Activated T-helper 1 cell treated with anti-CD3 and anti-CD28 coated beads, Interleukin-2, amount 50 U/mL, for 16 hours (primary cell): Measurements from ENCODE around the gene CACNA1C.

Experiments
- DNase-seq, 2 donors: peaks; one replicate each; pipeline ENCODE4 v3.0.0-alpha.2; 2020; ENCODE audit warnings: low read depth in 1 of 2, low spot score in 1 of 2

The CACNA1C gene

DNA sequence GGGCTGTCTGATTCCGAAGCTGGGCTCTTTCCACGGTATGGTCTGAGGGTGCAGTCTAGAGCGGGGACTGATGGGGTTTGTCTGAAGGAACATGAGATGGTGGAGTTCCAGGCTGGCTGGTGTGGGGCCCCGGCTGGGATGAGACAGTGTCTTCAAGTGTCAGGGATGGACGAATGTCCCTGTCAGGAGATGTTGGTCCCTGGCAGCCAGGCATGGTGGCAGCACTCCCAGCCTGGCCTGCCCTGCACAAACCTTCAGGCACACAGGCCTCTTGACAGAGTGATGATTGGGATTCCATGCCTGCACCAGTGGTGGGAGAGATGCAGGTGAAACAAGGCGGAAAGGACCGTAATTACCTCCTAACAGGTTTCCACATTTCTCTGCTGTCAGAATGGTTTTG, 221.9 kb downstream of the CACNA1C start:
- DNase-seq = no peak

DNA sequence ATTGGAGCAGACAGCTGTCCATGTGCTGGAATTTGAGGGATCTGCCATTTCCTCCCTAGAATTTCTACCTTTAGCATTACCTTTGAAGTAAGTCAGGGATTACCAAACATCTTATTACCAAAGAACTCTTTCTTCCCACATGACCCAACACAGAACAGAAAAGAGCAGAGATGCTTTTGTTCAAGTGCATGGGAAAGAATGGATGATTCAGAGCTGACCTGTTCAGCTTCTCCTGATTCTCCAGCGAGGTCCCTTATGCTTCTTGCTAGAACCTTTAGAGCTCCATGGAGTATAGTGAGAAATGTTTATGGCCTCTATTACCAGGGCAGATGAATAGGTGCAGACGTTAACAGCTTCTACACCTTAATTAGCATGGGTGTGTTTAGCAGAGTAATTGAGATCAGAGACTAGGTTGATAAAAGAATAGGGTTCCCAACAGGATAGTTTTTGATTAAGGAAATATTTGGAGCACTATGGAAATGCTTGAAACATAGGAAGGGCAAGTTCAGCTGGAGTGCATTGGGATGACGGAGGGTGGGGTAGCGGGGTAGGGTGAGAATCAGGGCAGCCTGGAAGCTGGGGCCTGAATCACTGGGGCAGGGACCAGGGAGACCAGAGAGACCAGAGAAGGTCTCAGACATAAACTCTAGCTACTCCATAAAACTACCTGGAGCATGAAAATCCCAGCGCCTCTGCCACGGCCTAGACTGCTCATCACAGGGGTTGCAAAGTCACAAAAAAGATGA, 223.7 kb downstream of the CACNA1C start:
- DNase-seq = no peak

DNA sequence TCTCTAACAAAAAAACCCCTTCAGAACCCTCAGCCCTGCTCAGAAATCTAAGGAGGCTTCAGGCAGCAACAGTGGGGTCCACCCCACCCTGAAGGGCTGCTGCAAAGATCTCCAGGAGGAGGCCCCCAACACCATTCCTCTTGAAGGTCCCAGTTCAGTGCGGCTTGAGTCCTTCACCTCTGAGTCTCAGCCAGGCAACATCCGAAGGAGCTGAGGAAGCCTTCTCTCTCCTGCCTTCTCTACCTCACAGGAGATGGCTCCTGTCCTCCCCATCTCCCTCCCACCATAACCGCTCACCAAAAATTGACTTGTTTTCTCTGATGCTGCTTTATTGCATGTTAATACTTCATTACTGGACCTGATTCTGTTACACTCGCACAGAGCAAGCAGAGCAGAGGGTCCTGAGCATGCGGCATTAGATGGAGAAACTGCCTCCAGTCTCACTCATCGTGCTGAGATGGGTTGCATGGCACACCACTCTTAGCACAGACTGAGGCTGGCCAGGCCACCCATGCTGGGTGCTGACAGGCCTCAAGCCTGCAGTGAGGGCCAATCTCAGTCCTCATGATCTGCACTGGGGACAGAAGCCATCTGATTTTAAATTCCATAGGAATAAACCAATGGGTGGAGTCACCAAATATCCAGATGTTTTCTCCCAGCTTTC, 224.8 kb downstream of the CACNA1C start:
- DNase-seq = no peak

DNA sequence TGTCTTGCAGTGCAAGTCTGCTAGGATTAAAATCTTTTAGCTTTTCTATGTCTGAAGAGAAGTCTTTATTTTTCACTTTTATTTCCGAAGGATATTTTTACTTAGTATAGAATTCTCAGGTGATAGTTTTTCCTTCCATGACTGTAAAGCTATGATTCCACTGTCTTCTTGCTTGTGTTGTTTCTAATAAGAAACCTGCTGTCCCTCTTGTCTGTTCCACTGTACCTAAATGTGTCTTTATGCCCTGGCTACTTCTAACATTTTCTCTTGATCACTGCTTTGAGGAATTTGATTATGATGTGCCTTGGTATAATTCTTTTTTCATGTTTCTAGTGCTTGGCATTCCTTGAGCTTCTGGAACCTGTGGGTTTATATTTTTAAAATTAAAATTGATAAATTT, 228.7 kb downstream of the CACNA1C start:
- no peak for DNase-seq

DNA sequence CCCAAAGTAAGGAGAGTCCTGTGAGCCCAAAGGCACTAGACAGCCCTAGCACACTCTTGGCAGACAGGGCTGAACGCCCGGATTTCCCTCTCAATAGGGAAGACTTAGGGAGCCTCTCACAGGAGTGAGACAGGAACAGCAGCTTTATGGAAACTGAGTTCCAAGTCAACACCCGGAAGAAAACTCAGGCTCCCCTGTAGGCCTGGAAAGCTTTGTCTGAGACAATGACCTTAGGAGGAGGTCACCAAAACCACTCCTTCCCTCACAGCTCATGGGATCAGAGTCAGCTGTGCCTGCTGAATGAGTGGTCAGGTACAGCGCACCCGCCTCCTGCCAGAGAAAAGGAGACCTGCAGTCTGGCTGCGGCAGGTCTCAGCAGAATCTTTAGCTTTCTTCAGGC, 229.5 kb downstream of the CACNA1C start:
- no peak for DNase-seq

DNA sequence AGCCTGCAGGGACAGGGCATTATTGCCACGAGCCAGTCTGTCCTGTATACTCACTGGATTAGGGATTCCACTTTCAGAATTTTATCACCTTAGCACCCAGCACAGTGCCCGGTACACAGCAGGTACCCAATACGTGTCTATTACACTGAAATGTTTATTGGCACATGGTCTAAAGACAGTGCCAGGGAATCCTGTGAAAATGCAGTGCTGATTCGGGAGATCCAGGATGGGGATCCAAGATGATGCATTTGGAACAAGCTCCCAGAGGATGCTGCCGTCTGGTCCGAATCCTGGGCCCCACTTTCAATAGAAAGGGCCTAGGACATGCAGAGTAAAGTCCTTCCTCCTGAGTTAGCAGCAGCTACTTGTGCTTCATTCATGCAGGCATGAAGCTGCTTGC, 230.7 kb downstream of the CACNA1C start:
- no peak for DNase-seq

DNA sequence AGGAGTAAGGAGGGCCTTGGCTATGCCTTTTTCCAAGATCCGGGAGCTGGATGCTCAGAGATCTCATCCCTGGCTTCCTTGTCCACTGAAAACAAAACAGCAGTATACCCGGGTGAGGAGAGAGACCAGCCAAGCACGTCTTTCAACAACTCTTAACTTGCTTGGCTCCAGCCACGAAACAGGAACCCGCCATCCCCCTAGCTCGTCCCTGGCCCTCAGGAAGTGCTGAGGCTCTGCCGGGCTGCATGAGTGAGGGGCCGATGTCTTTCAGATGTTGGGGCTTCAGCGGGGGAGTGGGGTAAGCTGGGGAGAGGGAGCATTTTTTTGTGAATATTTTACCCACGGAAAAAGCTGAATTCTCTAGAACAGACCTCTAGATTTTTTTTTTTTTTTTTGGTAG, 231.1 kb downstream of the CACNA1C start:
- no peak for DNase-seq

DNA sequence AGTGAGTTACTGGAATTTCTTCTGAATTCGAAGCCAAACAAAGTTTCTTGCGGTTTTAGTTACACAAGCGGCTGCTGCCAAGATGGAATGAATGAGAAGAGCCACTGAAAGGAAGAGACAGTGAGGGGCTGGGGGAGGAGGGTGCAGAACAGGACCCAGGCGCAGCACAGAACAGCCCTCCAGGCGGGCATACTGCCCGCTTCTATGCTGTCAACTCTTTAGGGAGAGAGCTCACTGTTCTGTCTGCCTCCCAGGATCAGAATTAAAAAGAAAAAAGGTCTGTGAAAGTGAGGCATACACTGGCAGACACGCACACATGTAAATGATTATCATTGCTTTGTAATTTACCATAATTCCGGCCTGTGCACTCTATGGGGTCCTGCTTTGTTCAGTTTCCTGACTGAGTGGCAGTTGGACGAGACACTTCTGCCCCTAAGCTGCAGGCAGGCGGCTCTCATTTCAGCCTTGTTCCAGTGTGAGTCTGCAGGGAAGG, 231.6 kb downstream of the CACNA1C start:
- DNase-seq = no peak

DNA sequence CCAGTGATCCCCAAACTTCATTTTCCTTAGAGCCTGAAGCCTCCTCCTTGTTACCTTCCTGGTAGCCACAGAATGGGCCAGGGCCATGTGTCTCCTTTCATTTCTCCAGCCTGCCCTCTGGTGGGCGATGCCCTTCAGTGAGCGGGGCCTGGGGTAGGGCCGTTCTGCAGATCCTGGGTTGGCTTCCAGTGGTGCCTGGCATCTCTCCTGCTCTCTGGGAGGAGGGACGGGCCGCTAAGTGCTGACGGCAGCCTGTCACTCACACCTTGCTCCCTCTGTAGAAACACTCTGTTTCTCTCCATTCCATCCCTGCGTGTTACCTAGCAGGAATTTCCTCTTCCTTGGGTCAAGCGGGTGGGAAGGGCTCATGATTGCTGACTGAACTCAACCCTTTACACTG, 232.1 kb downstream of the CACNA1C start:
- no peak for DNase-seq

DNA sequence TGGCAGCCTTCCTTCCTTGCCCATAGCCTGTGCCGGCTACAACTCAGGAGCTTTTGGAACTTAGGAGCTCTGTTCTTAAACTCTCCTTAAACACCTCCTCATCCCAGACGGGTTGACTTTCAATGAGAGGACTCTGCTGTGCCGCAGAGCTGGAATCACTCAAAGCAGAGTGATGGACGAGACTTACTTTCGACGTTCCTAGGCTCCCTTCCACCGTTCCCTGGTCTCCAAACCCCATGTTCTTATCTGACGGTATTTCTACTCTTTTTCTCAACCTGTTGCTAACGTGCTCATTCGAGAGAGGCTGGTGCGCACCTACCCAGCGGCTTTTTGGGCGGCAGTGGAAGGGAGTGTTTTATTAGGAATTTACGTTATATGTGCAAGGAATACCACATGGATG, 232.7 kb downstream of the CACNA1C start:
- DNase-seq = no peak

DNA sequence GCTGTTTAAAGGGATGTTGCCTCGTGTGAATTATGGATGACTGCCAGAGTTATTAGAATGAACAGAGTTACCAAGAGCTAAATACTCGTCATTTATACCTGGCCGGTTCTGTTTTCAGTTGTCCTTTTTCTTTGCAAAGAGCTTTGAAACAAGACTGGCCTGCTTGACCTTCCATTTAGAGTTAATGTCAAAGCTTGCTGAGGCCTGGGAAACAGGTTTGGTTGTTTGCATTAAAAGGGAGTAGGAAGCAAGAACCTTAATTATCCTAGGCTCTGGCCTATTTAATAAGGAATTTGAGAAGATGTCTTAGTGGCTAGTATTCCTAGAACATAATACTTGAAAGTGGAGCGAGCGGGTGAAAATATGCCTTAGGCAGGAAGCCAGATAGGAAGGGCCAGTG, 233.3 kb downstream of the CACNA1C start:
- DNase-seq = no peak

DNA sequence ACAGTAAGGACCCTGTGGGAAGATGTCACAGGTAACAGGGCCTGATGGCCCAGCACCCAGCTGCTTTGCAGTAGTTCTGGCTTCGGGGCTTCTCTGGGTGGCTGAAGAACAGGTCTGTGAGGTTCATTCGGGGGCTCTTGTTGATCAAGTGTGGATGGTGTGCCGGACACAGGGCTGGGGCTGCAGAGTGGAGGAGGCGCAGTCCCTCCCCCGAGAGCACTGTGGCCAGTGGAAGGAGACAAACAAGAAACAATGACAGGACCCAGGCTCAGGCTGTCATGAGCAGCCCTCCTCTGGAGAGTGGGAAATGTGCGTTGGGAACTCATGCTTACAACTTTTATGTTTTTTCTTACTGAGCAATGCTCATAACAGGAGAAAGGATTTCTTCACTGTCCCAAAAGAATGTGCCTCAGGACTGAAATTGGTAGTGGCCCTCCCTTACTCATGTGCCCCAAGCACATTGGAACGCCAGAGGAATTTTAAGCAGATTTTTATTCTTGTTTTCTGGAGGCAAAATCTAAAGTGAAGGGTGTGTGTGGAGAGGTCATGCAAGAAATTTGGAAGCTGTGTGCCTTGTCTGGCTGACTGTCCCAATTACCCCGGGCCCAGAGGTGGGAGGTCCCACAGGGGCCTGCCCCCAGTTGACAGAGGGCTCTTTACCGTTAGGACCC, 233.8 kb downstream of the CACNA1C start:
- no peak for DNase-seq

DNA sequence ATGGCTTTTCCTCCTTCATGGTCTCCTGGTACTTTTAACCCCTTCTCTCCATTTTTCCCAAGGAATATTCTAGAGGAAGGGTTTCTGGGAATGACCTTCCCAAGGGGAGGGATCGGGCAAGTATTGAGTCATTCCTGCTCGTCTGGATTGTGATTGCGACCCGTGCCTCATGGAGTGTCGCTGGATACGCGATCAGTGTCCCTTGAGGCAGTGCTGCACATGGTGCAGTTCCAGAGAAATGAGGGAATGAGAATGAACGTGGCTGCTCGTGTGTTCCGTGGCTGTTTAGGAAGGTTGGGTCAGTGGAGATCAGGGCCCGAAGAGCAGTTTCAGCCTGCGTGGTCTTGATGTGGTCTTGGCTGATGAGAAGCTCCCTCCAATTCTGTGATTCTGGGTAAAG, 234.4 kb downstream of the CACNA1C start:
- no peak for DNase-seq

DNA sequence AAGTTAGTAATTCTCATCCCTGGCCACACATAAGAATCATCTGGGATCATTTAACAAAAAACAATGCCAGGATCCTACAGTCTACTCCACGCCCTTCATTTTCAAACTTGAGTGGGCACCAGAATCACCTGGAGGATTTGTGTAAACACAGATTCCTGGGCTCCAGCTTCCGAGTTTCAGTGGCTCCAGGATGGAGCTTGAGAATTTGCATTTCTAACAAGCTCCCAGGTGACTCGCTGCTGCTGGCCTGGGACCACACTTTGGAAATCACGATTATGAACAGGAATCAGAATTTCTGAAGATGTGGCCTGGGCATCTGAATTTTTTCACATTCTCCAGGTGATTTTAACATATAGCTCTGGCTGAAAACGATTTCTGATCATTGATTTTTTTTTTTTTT, 234.8 kb downstream of the CACNA1C start:
- DNase-seq = no peak

DNA sequence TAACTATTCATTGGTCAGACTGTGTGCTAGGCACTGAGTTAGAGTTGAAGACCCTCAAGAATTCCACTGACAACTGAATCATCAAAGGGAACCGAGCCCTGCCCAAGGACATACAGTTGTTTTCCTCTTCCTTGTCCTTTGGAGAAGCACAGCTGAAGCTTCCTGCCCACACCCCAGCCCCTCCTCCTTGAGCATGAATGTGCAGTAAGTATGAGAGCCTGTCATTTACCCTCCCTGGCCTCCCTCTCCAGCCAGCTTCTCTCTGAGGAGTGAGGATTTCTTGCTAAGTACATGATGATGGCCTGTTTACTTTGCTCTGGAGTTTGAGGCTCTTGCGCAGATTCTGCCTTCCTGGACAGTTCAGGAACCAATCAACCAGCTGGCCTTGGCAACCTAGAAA, 235.2 kb downstream of the CACNA1C start:
- no peak for DNase-seq

DNA sequence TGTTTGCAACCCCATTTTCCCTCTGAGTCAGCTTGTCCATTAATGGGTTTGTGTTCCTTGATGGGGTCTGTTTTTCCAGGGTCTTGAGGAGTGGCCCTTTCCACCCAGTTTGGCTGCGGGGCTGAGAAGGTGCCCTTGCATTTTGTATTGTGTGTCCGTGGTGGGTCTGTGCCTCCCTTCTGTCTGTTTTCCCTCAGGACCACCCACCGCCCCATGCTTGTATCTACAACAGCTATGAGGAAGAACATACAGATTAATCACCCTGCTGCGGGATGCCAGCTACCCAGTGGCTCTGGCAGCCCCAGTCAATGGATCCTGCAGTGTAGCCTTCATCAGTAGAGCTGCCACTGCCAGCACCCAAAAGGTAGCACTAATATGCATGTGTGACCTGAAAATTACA, 235.7 kb downstream of the CACNA1C start:
- DNase-seq = no peak

DNA sequence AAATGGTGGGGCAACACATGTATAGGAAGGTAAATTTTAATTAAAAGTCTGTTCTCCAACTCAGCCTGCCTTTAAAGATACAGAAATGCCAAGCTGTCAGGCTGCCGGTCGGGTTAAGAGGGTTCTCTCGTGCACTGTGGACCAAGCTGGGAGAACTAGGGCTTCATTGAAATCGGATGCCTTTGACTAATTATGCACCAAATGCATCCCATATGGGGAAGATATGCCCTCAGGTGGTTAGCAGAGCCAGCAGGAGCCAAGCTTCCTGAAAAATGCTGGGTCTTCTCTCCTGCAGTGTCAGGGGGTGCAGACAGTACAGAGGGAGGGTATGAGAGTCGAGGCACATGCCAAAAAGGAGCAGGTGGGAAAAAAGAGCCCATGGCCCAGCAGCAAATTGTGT, 236.1 kb downstream of the CACNA1C start:
- DNase-seq = no peak

DNA sequence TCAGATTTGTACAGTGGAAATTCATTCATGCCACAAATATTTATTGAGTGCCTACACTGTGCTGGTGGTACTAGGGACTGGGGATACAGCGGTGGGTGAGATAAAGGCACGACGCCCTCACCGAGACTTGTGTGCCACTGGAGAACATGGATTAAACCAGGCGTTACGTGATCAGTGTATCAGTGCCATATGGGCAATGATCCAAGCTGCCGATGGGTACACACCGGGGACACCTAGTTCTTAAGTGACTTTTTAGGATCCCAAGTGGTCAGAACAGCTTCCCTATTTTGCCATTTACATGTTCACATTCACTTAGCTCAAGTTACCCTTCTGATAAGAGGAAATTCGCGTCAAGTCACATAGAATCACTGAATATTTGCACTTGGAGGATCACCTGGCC, 236.7 kb downstream of the CACNA1C start:
- DNase-seq = no peak

DNA sequence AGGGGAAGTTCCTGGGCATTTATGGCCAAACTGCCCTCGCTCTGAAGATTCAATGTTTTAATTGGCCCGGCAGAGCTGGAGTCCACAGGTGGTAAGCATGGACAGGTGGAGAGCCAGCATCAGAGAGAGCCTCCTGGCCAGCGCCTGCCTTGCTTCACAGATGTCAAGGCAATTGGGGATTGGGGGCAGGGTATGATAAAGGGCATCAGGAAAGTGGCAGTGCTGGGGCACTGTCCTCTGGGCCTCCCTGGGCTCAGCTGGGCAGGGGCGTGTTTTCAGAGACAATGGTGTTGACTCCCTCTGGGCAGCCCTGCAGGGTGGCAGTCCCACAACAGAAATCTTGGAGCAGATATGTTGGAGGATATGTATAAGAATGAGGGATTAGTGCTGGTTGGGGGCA, 237.3 kb downstream of the CACNA1C start:
- DNase-seq = no peak

DNA sequence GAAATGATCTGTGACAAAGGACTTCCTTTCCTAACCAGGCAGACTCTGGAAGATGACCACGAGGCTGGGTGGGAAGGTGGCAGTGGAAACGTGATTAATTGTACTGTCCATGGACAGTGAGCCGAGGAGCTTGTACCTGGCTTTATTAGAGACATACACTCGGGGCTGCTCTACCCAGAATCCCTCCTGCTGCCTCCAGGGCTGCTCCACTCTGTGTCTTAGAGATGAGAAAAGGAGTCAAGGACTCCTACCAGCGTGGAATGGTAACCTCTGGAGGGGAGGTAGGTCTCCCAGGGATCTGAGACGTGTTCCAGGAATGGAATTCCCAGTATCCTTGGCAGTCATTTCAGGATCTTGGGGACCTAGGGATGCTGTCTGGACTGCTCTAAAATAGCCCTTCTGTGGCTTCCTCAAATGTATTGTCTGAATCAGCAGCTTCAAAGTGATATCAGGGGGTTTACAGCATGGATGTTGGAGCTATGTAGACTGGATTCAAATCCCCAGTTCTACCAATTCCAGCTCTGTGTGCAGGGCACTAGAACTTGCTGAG, 237.8 kb downstream of the CACNA1C start:
- no peak for DNase-seq

DNA sequence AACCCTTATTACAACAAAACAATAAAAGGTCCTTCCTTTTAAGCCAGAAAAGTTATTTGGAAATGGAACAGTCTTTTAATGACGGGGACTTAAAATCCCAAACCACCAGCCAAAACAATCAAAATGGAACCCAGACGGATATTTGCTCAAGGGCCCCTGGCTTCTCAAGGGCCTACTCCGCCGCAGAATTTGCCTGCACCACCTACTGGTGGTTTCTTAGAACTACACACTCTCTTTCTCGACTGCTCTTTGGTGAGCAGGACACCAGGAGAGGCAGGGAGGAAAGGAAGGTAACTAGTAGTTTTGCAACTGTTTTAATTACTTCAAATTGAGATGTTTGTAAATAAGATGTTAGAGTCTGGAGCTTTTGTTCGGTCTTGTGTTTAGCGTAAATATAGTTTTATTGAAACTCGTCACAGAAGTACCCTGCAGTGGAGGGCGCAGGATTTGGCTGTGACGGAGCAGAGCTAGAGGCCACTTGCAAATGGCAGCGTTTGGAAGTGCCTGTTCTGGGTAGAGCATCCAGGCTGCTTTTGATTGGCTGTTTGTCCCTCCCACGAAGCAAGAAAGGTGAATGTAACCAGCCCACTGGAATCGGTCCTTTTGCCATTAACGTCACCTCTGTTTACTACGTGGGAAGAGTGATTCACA, 238.5 kb downstream of the CACNA1C start:
- no peak for DNase-seq

DNA sequence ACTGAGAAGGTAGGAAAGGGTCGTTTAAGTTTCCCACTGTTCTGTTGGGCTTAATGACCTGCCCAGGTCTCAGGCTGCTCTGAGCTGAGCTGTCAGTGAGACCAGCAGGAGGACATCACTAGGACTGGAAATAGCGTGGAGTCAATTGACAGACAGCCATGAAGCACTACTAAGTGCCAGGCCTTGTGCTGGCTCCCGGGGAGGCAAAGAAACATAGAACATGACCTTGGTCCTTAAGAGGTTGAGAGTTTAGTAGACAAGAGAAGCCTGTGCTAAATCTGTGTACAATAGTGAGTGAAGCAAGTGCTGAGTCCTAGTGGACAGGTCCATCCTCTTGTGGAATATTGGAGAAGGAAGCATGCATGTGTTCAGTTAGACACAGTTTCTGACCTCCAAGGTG, 239.2 kb downstream of the CACNA1C start:
- no peak for DNase-seq
